NCI-H1092 (cell line): Measurements from ENCODE around the gene FAM13A.
"Not testable (repeated sequence)": the region's sequence is repeated elsewhere in the genome, so short reads cannot be mapped to it uniquely, and the experiment has no call there.

Source experiments
- DNase-seq: peaks from one replicate; lab custom pipeline; 2025; lab: John Stamatoyannopoulos, UW

The FAM13A gene

GRCh38 chr4:88999392-88999930 lies 57.5 kb downstream of the FAM13A start:
- peak; percentile 70 for DNase-seq

GRCh38 chr4:88998891-88999290 lies 58.1 kb downstream of the FAM13A start:
- no peak for DNase-seq

- DNase-seq = no peak
Measured at GRCh38 chr4:88998001-88998400, 59.0 kb downstream of the FAM13A start.

GRCh38 chr4:88995874-88996273 lies 61.1 kb downstream of the FAM13A start:
- DNase-seq = no peak

GRCh38 chr4:88995257-88995656 lies 61.7 kb downstream of the FAM13A start:
- DNase-seq = not testable (repeated sequence)

GRCh38 chr4:88993246-88993645 lies 63.7 kb downstream of the FAM13A start:
- no peak for DNase-seq

- no peak for DNase-seq
Measured at GRCh38 chr4:88991746-88992145, 65.2 kb downstream of the FAM13A start.

GRCh38 chr4:88989990-88990389 lies 67.0 kb downstream of the FAM13A start:
- DNase-seq = no peak

GRCh38 chr4:88985088-88985773 lies 71.8 kb downstream of the FAM13A start:
- DNase-seq = no peak

GRCh38 chr4:88982757-88983156 lies 74.2 kb downstream of the FAM13A start:
- no peak for DNase-seq

GRCh38 chr4:88981993-88982392 lies 75.0 kb downstream of the FAM13A start:
- no peak for DNase-seq

- no peak for DNase-seq
Measured at GRCh38 chr4:88981556-88981955, 75.4 kb downstream of the FAM13A start.

- DNase-seq = no peak
Measured at GRCh38 chr4:88979276-88979675, 77.7 kb downstream of the FAM13A start.

GRCh38 chr4:88976775-88977035 lies 80.3 kb downstream of the FAM13A start:
- DNase-seq = no peak

- DNase-seq = no peak
Measured at GRCh38 chr4:88975958-88976774, 80.8 kb downstream of the FAM13A start.

GRCh38 chr4:88971536-88971935 lies 85.4 kb downstream of the FAM13A start:
- no peak for DNase-seq

GRCh38 chr4:88969746-88970145 lies 87.2 kb downstream of the FAM13A start:
- DNase-seq = no peak

- DNase-seq = no peak
Measured at GRCh38 chr4:88969271-88969670, 87.7 kb downstream of the FAM13A start.

- no peak for DNase-seq
Measured at GRCh38 chr4:88967883-88968331, 89.1 kb downstream of the FAM13A start.

GRCh38 chr4:88965053-88965452 lies 91.9 kb downstream of the FAM13A start:
- no peak for DNase-seq

GRCh38 chr4:88964450-88964849 lies 92.5 kb downstream of the FAM13A start:
- DNase-seq = no peak

- no peak for DNase-seq
Measured at GRCh38 chr4:88963817-88964216, 93.2 kb downstream of the FAM13A start.

- no peak for DNase-seq
Measured at GRCh38 chr4:88962396-88962795, 94.6 kb downstream of the FAM13A start.
